ENCODE results near the gene DDAH1.
A peak's percentile ranks its signal among the peaks of the same experiment; 100 is the strongest.
"Not testable (repeated sequence)": the region's sequence is repeated elsewhere in the genome, so short reads cannot be mapped to it uniquely, and the experiment has no call there.

Gene DDAH1

GRCh38 chr1:85465099-85465785 is at the start of gene DDAH1:
Gene DDAH1, minus strand, starts transcription at chr1:85465159. Its CDS starts 114 bp downstream, at chr1:85465045.
- peak; percentile 62 for DNase-seq (ENCODE audit: low spot score)

GRCh38 chr1:85513998-85514397 is 49.0 kb upstream of the DDAH1 start:
- not testable (repeated sequence) for DNase-seq (ENCODE audit: low spot score)

GRCh38 chr1:85504417-85504816 is 39.5 kb upstream of the DDAH1 start:
- DNase-seq (ENCODE audit: low spot score): no peak

- peak; percentile 67 for DNase-seq (ENCODE audit: low spot score)
These were observed 37.7 kb upstream of the DDAH1 start for GRCh38 chr1:85502625-85503083.

GRCh38 chr1:85502171-85502570 is 37.2 kb upstream of the DDAH1 start:
- DNase-seq (ENCODE audit: low spot score): no peak

GRCh38 chr1:85501355-85501898 is 36.5 kb upstream of the DDAH1 start:
- DNase-seq (ENCODE audit: low spot score): no peak

GRCh38 chr1:85496941-85497582 is 32.1 kb upstream of the DDAH1 start:
- no peak for DNase-seq (ENCODE audit: low spot score)

- peak; percentile 9 for DNase-seq (ENCODE audit: low spot score)
These were observed 30.6 kb upstream of the DDAH1 start for GRCh38 chr1:85495556-85495955.

GRCh38 chr1:85494904-85495266 is 29.9 kb upstream of the DDAH1 start:
- DNase-seq (ENCODE audit: low spot score): peak; percentile 50

- no peak for DNase-seq (ENCODE audit: low spot score)
These were observed 29.3 kb upstream of the DDAH1 start for GRCh38 chr1:85494074-85494903.

- no peak for DNase-seq (ENCODE audit: low spot score)
These were observed 25.5 kb upstream of the DDAH1 start for GRCh38 chr1:85490270-85490985.

- DNase-seq (ENCODE audit: low spot score): no peak
These were observed 23.2 kb upstream of the DDAH1 start for GRCh38 chr1:85488126-85488525.

GRCh38 chr1:85485516-85485915 is 20.6 kb upstream of the DDAH1 start:
- no peak for DNase-seq (ENCODE audit: low spot score)

- no peak for DNase-seq (ENCODE audit: low spot score)
These were observed 19.8 kb upstream of the DDAH1 start for GRCh38 chr1:85484716-85485115.

- no peak for DNase-seq (ENCODE audit: low spot score)
These were observed 19.3 kb upstream of the DDAH1 start for GRCh38 chr1:85484264-85484663.

GRCh38 chr1:85481688-85482087 is 16.7 kb upstream of the DDAH1 start:
- DNase-seq (ENCODE audit: low spot score): no peak

GRCh38 chr1:85480566-85480965 is 15.6 kb upstream of the DDAH1 start:
- DNase-seq (ENCODE audit: low spot score): no peak

- DNase-seq (ENCODE audit: low spot score): no peak
These were observed 14.5 kb upstream of the DDAH1 start for GRCh38 chr1:85479491-85479890.

GRCh38 chr1:85478366-85478765 is 13.4 kb upstream of the DDAH1 start:
- no peak for DNase-seq (ENCODE audit: low spot score)

GRCh38 chr1:85475055-85475454 is 10.1 kb upstream of the DDAH1 start:
- DNase-seq (ENCODE audit: low spot score): no peak

GRCh38 chr1:85473390-85473789 is 8.4 kb upstream of the DDAH1 start:
- no peak for DNase-seq (ENCODE audit: low spot score)

GRCh38 chr1:85471558-85471957 is 6.6 kb upstream of the DDAH1 start:
- no peak for DNase-seq (ENCODE audit: low spot score)

All from cerebellar cortex (tissue), 1 donor.